Activated gamma-delta T cell treated with Interleukin-2 at 50 U/mL for 16 hours (primary cell): Measurements from ENCODE around the gene SMYD4.
"Not testable (repeated sequence)": the region's sequence is repeated elsewhere in the genome, so short reads cannot be mapped to it uniquely, and the experiment has no call there.

Experiments used
- DNase-seq: peaks from one replicate; pipeline ENCODE4 v3.0.0-alpha.2; 2020

SMYD4 gene

GRCh38 chr17:1779571-1780131 lies 50.1 kb downstream of the SMYD4 start:
- DNase-seq: no peak

GRCh38 chr17:1776857-1777256 lies 52.8 kb downstream of the SMYD4 start:
- no peak for DNase-seq

GRCh38 chr17:1776328-1776727 lies 53.4 kb downstream of the SMYD4 start:
- DNase-seq: no peak

GRCh38 chr17:1774390-1775176 lies 55.1 kb downstream of the SMYD4 start:
- no peak for DNase-seq

GRCh38 chr17:1773696-1774181 lies 56.0 kb downstream of the SMYD4 start:
- DNase-seq: no peak

- not testable (repeated sequence) for DNase-seq
Measured at GRCh38 chr17:1773000-1773695, 56.6 kb downstream of the SMYD4 start.

GRCh38 chr17:1769822-1770477 lies 59.8 kb downstream of the SMYD4 start:
- peak; percentile 12 for DNase-seq

GRCh38 chr17:1767358-1767757 lies 62.3 kb downstream of the SMYD4 start:
- no peak for DNase-seq

GRCh38 chr17:1766382-1767135 lies 63.1 kb downstream of the SMYD4 start:
- DNase-seq: no peak

- no peak for DNase-seq
Measured at GRCh38 chr17:1765576-1765975, 64.1 kb downstream of the SMYD4 start.

GRCh38 chr17:1764705-1765104 lies 65.0 kb downstream of the SMYD4 start:
- DNase-seq: not testable (repeated sequence)

- peak; percentile 68 for DNase-seq
Measured at GRCh38 chr17:1764284-1764683, 65.4 kb downstream of the SMYD4 start.

- DNase-seq: no peak
Measured at GRCh38 chr17:1762901-1763898, 66.5 kb downstream of the SMYD4 start.

- DNase-seq: no peak
Measured at GRCh38 chr17:1762233-1762900, 67.3 kb downstream of the SMYD4 start.

GRCh38 chr17:1759529-1759928 lies 70.2 kb downstream of the SMYD4 start:
- DNase-seq: no peak

- DNase-seq: no peak
Measured at GRCh38 chr17:1758807-1759206, 70.9 kb downstream of the SMYD4 start.

GRCh38 chr17:1755827-1756262 lies 73.9 kb downstream of the SMYD4 start:
- DNase-seq: no peak

- DNase-seq: no peak
Measured at GRCh38 chr17:1755252-1755826, 74.4 kb downstream of the SMYD4 start.

GRCh38 chr17:1754430-1755112 lies 75.1 kb downstream of the SMYD4 start:
- DNase-seq: no peak
